Kidney (tissue), 14 donors: ENCODE data around the gene ZNF554. TPM values are rescaled to one million over a fixed set of nuclear protein-coding genes. Genes with fewer than 3 reads are reported as not detected.

ENCODE experiments used
- DNase-seq, 5 donors: peaks; one replicate each; pipeline ENCODE4 v3.0.0-alpha.2; 2013 to 2020
- FAIRE-seq: peaks from 2 replicates; lab custom pipeline; 2012; peaks lifted over from hg19 to GRCh38; lab: Jason Lieb, UNC
- H3K27ac ChIP-seq, 2 donors: one replicate each; pipeline ENCODE4 v1.7.0; 2013; ENCODE audit warnings: low read depth in 2 of 2, low read length in 2 of 2, inconsistent platforms in 1 of 2
- H3K27me3 ChIP-seq: one replicate; pipeline ENCODE4 v1.7.1; 2013; ENCODE audit warnings: low read length, inconsistent platforms; ENCODE audit not compliant: control insufficient read depth, insufficient read depth
- H3K36me3 ChIP-seq, 3 donors: one replicate each; pipeline versions ENCODE4 v1.7.0 to v1.7.1; 2013; ENCODE audit warnings: low read length in 3 of 3, control low read depth in 1 of 3, inconsistent platforms in 1 of 3; ENCODE audit not compliant: insufficient read depth in 3 of 3, control insufficient read depth in 2 of 3
- H3K4me1 ChIP-seq, 3 donors: one replicate each; pipeline versions ENCODE4 v1.7.0 to v1.7.1; 2013; ENCODE audit warnings: low read length in 3 of 3, inconsistent platforms in 1 of 3, low read depth in 1 of 3; ENCODE audit not compliant: control insufficient read depth in 2 of 3, insufficient read depth in 2 of 3
- H3K4me3 ChIP-seq, 3 donors: one replicate each; pipeline versions ENCODE4 v1.7.0 to v1.8.1; 2013; ENCODE audit warnings: low read length in 3 of 3, control low read depth in 1 of 3, inconsistent platforms in 1 of 3
- H3K9ac ChIP-seq, 3 donors: one replicate each; pipeline versions ENCODE4 v1.7.0 to v1.7.1; 2013; ENCODE audit warnings: low read length in 3 of 3, control low read depth in 1 of 3, inconsistent platforms in 1 of 3
- H3K9me3 ChIP-seq, 3 donors: one replicate each; pipeline versions ENCODE4 v1.7.0 to v1.7.1; 2013; ENCODE audit warnings: low read length in 3 of 3, control low read depth in 1 of 3, inconsistent platforms in 1 of 3; ENCODE audit not compliant: control insufficient read depth in 2 of 3, insufficient read depth in 1 of 3
- intact Hi-C: fragments of 100-400 bp; cut with DNase I; formaldehyde crosslinking; loops from one replicate; pipeline ENCODE4 v1.11.1; 2022
- polyA plus RNA-seq: library from polyadenylated mRNA; stranded (reverse); fragments of 350-450 nt; fragmentation: Illumina TruSeq; extraction: RNeasy Lipid Tissue Mini Kit (QIAGEN cat#74804); gene quantifications from one replicate; pipeline ENCODE4 v1.2.3, GENCODE V29; 2014; ENCODE audit warnings: low read depth, low replicate concordance; ENCODE audit not compliant: insufficient read depth
- total RNA-seq: library from RNA; stranded (reverse); fragmentation: NEBNext Ultra II Directional; extraction: Animal tissue kit (Norgen Biotek cat#: 25700); gene quantifications from one replicate; pipeline ENCODE4 v1.2.1, GENCODE V29; 2021
- TF ChIP-seq, protein P1 (sequence below): IDR thresholded peaks from 3 replicates; pipeline ENCODE4 v1.5.1; 2012; ENCODE audit warnings: mild to moderate bottlenecking, moderate library complexity, borderline replicate concordance; ENCODE audit not compliant: insufficient read depth; ENCODE audit errors: extremely low read depth
- donor health status: control.
- donor health status: control.
- donor health status: control.
- donor health status: control.
- donor health status: control.
- donor health status: DM: yes; HTN: yes; CAD: no.
- donor health status: Normal renal cell carcinoma (clear cell type).

Gene ZNF554
- total and polyA plus RNA-seq, 2 donors from 2014 or later = 3.6 to 6.9 TPM

GRCh38 chr19:2877398-2878331 is 58.0 kb downstream of the ZNF554 start:
- Histone ChIP-seq H3K9me3 (peaks cover 5 to 16% (median 10%) of the 10 kb centered on the region in 3 donors), H3K9ac (no peak overlapping the region), H3K4me1 (no peaks in the 10 kb centered on the region), H3K27me3 (no peaks in the 10 kb centered on the region), H3K4me3 (peak overlapping the region in 1 of 3 donors; percentile 42), H3K36me3 (peaks cover 0 to 10% (median 8%) of the 10 kb centered on the region in 3 donors), H3K27ac (no peak overlapping the region)
- intact Hi-C loops = no loop called here
- TF ChIP-seq, protein P1, sequence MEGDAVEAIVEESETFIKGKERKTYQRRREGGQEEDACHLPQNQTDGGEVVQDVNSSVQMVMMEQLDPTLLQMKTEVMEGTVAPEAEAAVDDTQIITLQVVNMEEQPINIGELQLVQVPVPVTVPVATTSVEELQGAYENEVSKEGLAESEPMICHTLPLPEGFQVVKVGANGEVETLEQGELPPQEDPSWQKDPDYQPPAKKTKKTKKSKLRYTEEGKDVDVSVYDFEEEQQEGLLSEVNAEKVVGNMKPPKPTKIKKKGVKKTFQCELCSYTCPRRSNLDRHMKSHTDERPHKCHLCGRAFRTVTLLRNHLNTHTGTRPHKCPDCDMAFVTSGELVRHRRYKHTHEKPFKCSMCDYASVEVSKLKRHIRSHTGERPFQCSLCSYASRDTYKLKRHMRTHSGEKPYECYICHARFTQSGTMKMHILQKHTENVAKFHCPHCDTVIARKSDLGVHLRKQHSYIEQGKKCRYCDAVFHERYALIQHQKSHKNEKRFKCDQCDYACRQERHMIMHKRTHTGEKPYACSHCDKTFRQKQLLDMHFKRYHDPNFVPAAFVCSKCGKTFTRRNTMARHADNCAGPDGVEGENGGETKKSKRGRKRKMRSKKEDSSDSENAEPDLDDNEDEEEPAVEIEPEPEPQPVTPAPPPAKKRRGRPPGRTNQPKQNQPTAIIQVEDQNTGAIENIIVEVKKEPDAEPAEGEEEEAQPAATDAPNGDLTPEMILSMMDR = no peak
- no peak for DNase-seq
- no peak for FAIRE-seq

DNA sequence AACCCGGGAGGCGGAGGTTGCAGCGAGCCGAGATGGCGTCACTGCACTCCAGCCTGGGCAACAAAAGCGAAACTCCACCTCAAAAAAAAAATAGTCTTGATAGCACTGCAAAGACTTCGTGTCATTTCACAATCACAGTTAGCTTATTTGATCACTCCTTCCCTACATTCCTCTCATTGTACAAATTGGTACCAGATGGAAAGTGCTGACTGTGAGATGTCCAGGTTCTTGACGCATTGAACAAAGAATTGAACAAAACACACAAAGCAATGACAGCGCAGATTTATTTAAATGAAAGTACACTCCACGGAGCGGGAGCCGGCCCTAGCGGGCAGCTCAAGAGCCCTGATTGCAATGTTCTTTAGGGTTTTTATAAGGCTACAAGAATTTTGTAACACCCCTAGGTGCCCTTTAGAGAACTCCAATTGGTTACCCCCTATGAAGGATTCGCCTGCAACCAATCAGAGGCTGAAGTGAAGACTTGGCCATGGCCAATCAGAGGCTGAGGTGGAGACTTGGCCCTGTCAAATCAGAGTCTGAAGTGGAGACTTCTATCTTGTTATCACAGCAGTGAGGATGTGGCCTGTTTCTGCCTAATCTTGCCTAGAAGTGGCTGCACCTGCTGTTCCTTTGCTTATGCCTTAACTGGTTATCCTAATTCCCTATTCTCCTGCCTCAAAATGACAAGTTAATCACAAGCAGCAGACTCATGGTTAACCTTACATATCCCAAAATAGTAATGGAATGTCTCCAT is 64.2 kb downstream of the ZNF554 start:
- FAIRE-seq = no peak
- TF ChIP-seq, protein P1 = no peak
- no peaks in the 10 kb centered on the region for H3K27me3 ChIP-seq
- no peak overlapping the region for H3K9ac ChIP-seq
- H3K36me3 ChIP-seq = no peaks in the 10 kb centered on the region
- no peak overlapping the region for H3K4me3 ChIP-seq
- no peak for DNase-seq
- H3K9me3 ChIP-seq = peaks cover 0 to 2% (median 0%) of the 10 kb centered on the region in 3 donors
- peaks cover 0 to 3% (median 0%) of the 10 kb centered on the region in 3 donors for H3K4me1 ChIP-seq
- no peak overlapping the region for H3K27ac ChIP-seq
- intact Hi-C loops = no loop called here

GRCh38 chr19:2885736-2886135 is 66.1 kb downstream of the ZNF554 start:
- intact Hi-C loops = no loop called here

More at GRCh38 chr19:2885736-2886135, 66.1 kb downstream of the ZNF554 start:
- peaks cover 0 to 3% (median 0%) of the 10 kb centered on the region in 3 donors for H3K4me1 ChIP-seq
- no peaks in the 10 kb centered on the region for H3K36me3 ChIP-seq
- H3K4me3 ChIP-seq = no peak overlapping the region
- no peak overlapping the region for H3K27ac ChIP-seq
- no peaks in the 10 kb centered on the region for H3K9me3 ChIP-seq
- TF ChIP-seq, protein P1 = no peak
- no peak for FAIRE-seq
- H3K27me3 ChIP-seq = no peaks in the 10 kb centered on the region
- no peak for DNase-seq
- H3K9ac ChIP-seq = no peak overlapping the region

Other genes starting within 250 kb of the ZNF554 start
- gene GNG7, start 117.2 kb upstream of the ZNF554 start, total RNA-seq = 9.9 TPM
- 13.4 TPM for gene GNG7, start 117.2 kb upstream of the ZNF554 start, polyA plus RNA-seq
- 2.3 TPM for gene DIRAS1, start 98.5 kb upstream of the ZNF554 start, total RNA-seq
- gene DIRAS1, start 98.5 kb upstream of the ZNF554 start, polyA plus RNA-seq = 7.6 TPM
- 31.1 TPM for gene SLC39A3, start 79.9 kb upstream of the ZNF554 start, total RNA-seq
- gene SLC39A3, start 79.9 kb upstream of the ZNF554 start, polyA plus RNA-seq = 38.0 TPM
- 50.4 TPM for gene SGTA, start 36.6 kb upstream of the ZNF554 start, total RNA-seq
- 66.2 TPM for gene SGTA, start 36.6 kb upstream of the ZNF554 start, polyA plus RNA-seq
- gene THOP1, start 34.4 kb upstream of the ZNF554 start, total RNA-seq = 42.9 TPM
- 36.8 TPM for gene THOP1, start 34.4 kb upstream of the ZNF554 start, polyA plus RNA-seq
- 9.8 TPM for gene ZNF555, start 21.6 kb downstream of the ZNF554 start, total RNA-seq
- gene ZNF555, start 21.6 kb downstream of the ZNF554 start, polyA plus RNA-seq = 3.9 TPM
- gene ZNF556, start 47.5 kb downstream of the ZNF554 start, total RNA-seq = 0.76 TPM
- gene ZNF556, start 47.5 kb downstream of the ZNF554 start, polyA plus RNA-seq = 0.56 TPM
- 6.1 TPM for gene ZNF57, start 81.1 kb downstream of the ZNF554 start, total RNA-seq
- gene ZNF57, start 81.1 kb downstream of the ZNF554 start, polyA plus RNA-seq = 6.2 TPM
- gene ZNF77, start 125.1 kb downstream of the ZNF554 start, total RNA-seq = 5.1 TPM
- 2.4 TPM for gene ZNF77, start 125.1 kb downstream of the ZNF554 start, polyA plus RNA-seq
- gene TLE6, start 157.7 kb downstream of the ZNF554 start, total RNA-seq = 3.7 TPM
- gene TLE6, start 157.7 kb downstream of the ZNF554 start, polyA plus RNA-seq = 5.2 TPM
- 76.6 TPM for gene TLE2, start 209.4 kb downstream of the ZNF554 start, total RNA-seq
- gene TLE2, start 209.4 kb downstream of the ZNF554 start, polyA plus RNA-seq = 28.2 TPM
- gene TLE5, start 242.6 kb downstream of the ZNF554 start, total RNA-seq = 526 TPM
- gene TLE5, start 242.6 kb downstream of the ZNF554 start, polyA plus RNA-seq = 580 TPM